Neural cell (in vitro differentiated cells): ENCODE data around the gene PSMG1. TPM values are rescaled to one million over a fixed set of nuclear protein-coding genes. Genes with fewer than 3 reads are reported as not detected.

ENCODE experiments used
- H2AFZ ChIP-seq: fragments of 200-600, 300-800 bp; sonication (generic), shearing (Covaris generic); 2 replicates; pipeline ENCODE4 v1.6.0; 2014; ENCODE audit warnings: low read depth, mild to moderate bottlenecking, antibody characterized with exemption, low read length, moderate library complexity
- H3F3A ChIP-seq: fragments of 200-600 bp; shearing (Covaris generic); 2 replicates; pipeline ENCODE4 v1.6.1; 2016; ENCODE audit warnings: mild to moderate bottlenecking, moderate library complexity, mixed read lengths, antibody characterized with exemption, low read length; ENCODE audit not compliant: insufficient read depth, poor library complexity, severe bottlenecking
- H3K27ac ChIP-seq: fragments of 200-600, 300-800 bp; sonication (generic), shearing (Covaris generic); 2 replicates; pipeline ENCODE4 v1.5.1; 2014; ENCODE audit warnings: mild to moderate bottlenecking, low read length, moderate library complexity
- H3K27me3 ChIP-seq: fragments of 300-800, 200-600 bp; sonication (generic), shearing (Covaris generic); 2 replicates; pipeline ENCODE4 v1.6.0; 2014; ENCODE audit warnings: mild to moderate bottlenecking, low read depth, low read length, moderate library complexity; ENCODE audit not compliant: insufficient read depth
- H3K36me3 ChIP-seq: fragments of 300-800, 200-600 bp; sonication (generic), shearing (Covaris generic); 2 replicates; pipeline ENCODE4 v1.5.1; 2014; ENCODE audit warnings: mild to moderate bottlenecking, antibody characterized with exemption, low read length, moderate library complexity; ENCODE audit not compliant: insufficient read depth
- H3K4me2 ChIP-seq: fragments of 300-800, 200-600 bp; sonication (generic), shearing (Covaris generic); 2 replicates; pipeline ENCODE4 v1.6.0; 2014; ENCODE audit warnings: mild to moderate bottlenecking, low read length
- H3K4me3 ChIP-seq: fragments of 300-800, 200-600 bp; sonication (generic), shearing (Covaris generic); 2 replicates; pipeline ENCODE4 v1.5.1; 2014; ENCODE audit warnings: mild to moderate bottlenecking, low read length, moderate library complexity
- H3K79me2 ChIP-seq: fragments of 200-600 bp; shearing (Covaris generic); replicated peaks from 2 replicates; pipeline ENCODE4 v1.6.0; 2014; ENCODE audit warnings: mild to moderate bottlenecking, low read length, moderate library complexity; ENCODE audit not compliant: insufficient read depth
- H3K9ac ChIP-seq: fragments of 300-800, 200-600 bp; sonication (generic), shearing (Covaris generic); 2 replicates; pipeline ENCODE4 v1.6.1; 2016; ENCODE audit warnings: mild to moderate bottlenecking, low read length, mixed read lengths
- H3K9me2 ChIP-seq: fragments of 200-600 bp; shearing (Covaris generic); 2 replicates; pipeline ENCODE4 v1.6.1; 2016; ENCODE audit warnings: mild to moderate bottlenecking, low read length, mixed read lengths; ENCODE audit not compliant: insufficient read depth
- H3K9me3 ChIP-seq: fragments of 200-600, 300-800 bp; sonication (generic), shearing (Covaris generic); 2 replicates; pipeline ENCODE4 v1.6.1; 2016; ENCODE audit warnings: mild to moderate bottlenecking, mixed run types, low read length, moderate library complexity, mixed read lengths
- H4K20me1 ChIP-seq: fragments of 200-600 bp; shearing (Covaris generic); 2 replicates; pipeline ENCODE4 v1.6.1; 2016; ENCODE audit warnings: mild to moderate bottlenecking, mixed run types; ENCODE audit not compliant: insufficient read depth
- EP300 ChIP-seq: fragments of 450-650 bp; conservative IDR thresholded peaks from 2 replicates; pipeline ENCODE4 v1.6.1; 2014; ENCODE audit warnings: antibody characterized with exemption, mild to moderate bottlenecking, moderate library complexity; ENCODE audit not compliant: poor library complexity, severe bottlenecking
- EZH2 ChIP-seq: fragments of 200-600, 300-800 bp; shearing (Covaris generic), sonication (generic); IDR thresholded peaks from 2 replicates; pipeline ENCODE4 v1.6.1; 2014; ENCODE audit warnings: antibody characterized with exemption, low read length, borderline replicate concordance, mild to moderate bottlenecking; ENCODE audit not compliant: insufficient read depth, poor library complexity, severe bottlenecking
- MXI1 ChIP-seq: fragments of 450-650 bp; conservative IDR thresholded peaks from 2 replicates; pipeline ENCODE4 v1.6.1; 2014; ENCODE audit warnings: antibody characterized with exemption, mild to moderate bottlenecking; ENCODE audit not compliant: poor library complexity, severe bottlenecking
- POLR2AphosphoS5 ChIP-seq: IDR thresholded peaks from 2 replicates; pipeline ENCODE4 v1.6.1; 2012
- RAD21 ChIP-seq: fragments of 450-650 bp; conservative IDR thresholded peaks from 2 replicates; pipeline ENCODE4 v1.6.1; 2014; ENCODE audit warnings: antibody characterized with exemption, mild to moderate bottlenecking, moderate library complexity
- REST ChIP-seq: IDR thresholded peaks from 2 replicates; pipeline ENCODE4 v1.6.1; 2012; ENCODE audit warnings: borderline replicate concordance
- SMC3 ChIP-seq: fragments of 450-650 bp; conservative IDR thresholded peaks from 2 replicates; pipeline ENCODE4 v1.6.1; 2014; ENCODE audit warnings: antibody characterized with exemption, mild to moderate bottlenecking, moderate library complexity; ENCODE audit not compliant: poor library complexity
- TAF1 ChIP-seq: IDR thresholded peaks from 2 replicates; pipeline ENCODE4 v1.6.1; 2012; ENCODE audit warnings: low read depth
- polyA plus RNA-seq: library from polyadenylated mRNA; depleted of rRNA; stranded (reverse); fragments of >200 nt; gene quantifications from 2 replicates; pipeline ENCODE4 v1.2.3, GENCODE V29; 2014
- TF ChIP-seq, protein P1 (sequence below): fragments of 450-650 bp; IDR thresholded peaks from 2 replicates; pipeline ENCODE4 v1.5.1; 2014; ENCODE audit warnings: antibody characterized with exemption, mild to moderate bottlenecking, moderate library complexity; ENCODE audit not compliant: poor library complexity, severe bottlenecking

Gene PSMG1
- polyA plus RNA-seq, 1 donor from 2014 or later: 45.2 TPM

DNA sequence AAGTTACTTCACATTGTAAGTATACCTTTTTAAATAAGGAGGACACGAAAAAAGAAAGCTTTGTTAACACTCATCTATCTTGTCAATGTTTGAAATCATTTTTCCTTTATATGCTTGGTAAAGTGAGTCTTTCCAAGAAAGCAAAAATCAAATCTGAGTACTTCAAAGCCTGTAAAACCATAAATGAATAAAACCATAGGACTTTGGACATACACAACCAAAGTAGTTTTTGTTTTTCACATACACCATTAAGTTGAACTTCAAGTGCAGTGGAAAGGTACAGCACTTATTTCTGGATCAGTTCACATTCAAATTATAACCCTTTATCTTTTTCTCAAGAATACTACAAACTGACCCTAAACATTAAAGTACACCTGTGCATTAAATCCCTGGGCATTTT lies 10.1 kb upstream of the PSMG1 start:
- Histone ChIP-seq H2AFZ (no peak overlapping the region), H3K27ac (no peak overlapping the region), H3K27me3 (no peaks in the 10 kb centered on the region), H3K4me3 (no peak overlapping the region), H3K9me2 (no peaks in the 10 kb centered on the region), H3K9me3 (no peaks in the 10 kb centered on the region), H3K9ac (no peak overlapping the region), H3F3A (no peaks in the 10 kb centered on the region), H3K36me3 (peaks cover 3% of the 10 kb centered on the region), H4K20me1 (no peaks in the 10 kb centered on the region), H3K4me2 (no peak overlapping the region), H3K79me2 (no peaks in the 10 kb centered on the region)
- TF ChIP-seq REST (no peak), TAF1 (no peak), POLR2AphosphoS5 (no peak), EZH2 (no peak), MXI1 (no peak), RAD21 (no peak), EP300 (no peak), SMC3 (no peak)
- TF ChIP-seq, protein P1, sequence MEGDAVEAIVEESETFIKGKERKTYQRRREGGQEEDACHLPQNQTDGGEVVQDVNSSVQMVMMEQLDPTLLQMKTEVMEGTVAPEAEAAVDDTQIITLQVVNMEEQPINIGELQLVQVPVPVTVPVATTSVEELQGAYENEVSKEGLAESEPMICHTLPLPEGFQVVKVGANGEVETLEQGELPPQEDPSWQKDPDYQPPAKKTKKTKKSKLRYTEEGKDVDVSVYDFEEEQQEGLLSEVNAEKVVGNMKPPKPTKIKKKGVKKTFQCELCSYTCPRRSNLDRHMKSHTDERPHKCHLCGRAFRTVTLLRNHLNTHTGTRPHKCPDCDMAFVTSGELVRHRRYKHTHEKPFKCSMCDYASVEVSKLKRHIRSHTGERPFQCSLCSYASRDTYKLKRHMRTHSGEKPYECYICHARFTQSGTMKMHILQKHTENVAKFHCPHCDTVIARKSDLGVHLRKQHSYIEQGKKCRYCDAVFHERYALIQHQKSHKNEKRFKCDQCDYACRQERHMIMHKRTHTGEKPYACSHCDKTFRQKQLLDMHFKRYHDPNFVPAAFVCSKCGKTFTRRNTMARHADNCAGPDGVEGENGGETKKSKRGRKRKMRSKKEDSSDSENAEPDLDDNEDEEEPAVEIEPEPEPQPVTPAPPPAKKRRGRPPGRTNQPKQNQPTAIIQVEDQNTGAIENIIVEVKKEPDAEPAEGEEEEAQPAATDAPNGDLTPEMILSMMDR: no peak

DNA sequence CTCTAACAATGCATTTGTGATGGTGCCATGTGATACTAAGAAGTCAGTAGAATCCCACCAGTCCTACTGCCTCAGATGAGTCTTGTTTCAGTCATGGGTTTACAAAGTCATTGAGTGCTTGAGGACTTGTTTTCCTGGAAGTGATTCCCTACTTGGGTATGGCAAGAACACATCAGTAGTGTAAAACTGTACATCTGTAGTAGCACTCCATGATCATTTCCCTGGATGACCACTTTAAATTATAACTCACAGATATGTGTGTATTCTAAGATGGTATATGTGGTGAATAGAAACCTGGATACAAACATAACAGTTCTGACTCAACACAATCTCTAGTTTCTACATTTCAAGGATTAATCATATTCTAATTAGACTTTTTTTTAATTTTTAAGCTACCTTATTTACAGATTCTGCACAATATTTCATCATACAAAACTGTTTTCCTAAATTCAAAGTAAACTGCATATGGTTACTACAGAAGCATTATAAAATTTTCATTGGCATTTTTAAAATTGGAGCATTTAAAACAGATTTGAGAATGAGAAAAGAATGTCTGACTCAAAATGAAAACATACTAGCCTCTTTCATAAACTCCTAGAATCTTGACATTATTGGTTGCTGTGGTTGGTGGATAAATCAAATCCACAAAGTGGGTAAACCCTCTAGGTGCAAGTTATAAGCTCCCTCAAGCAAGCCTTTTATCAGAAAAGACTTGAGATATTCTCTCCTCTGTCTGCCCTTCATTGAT lies 6.8 kb upstream of the PSMG1 start:
- no peak for TF ChIP-seq REST
- TF ChIP-seq MXI1: no peak
- TF ChIP-seq, protein P1: no peak
- no peak for TF ChIP-seq EP300
- TF ChIP-seq EZH2: no peak
- TF ChIP-seq RAD21: no peak
- TF ChIP-seq TAF1: no peak

More for the DNA sequence above, 6.8 kb upstream of the PSMG1 start:
- H3K27ac ChIP-seq: no peak overlapping the region
- no peaks in the 10 kb centered on the region for H3K9me2 ChIP-seq
- no peaks in the 10 kb centered on the region for H3K36me3 ChIP-seq
- H4K20me1 ChIP-seq: no peaks in the 10 kb centered on the region
- no peak overlapping the region for H3K9ac ChIP-seq
- no peaks in the 10 kb centered on the region for H3K27me3 ChIP-seq
- no peak overlapping the region for H3K4me3 ChIP-seq
- no peaks in the 10 kb centered on the region for H3K9me3 ChIP-seq
- H2AFZ ChIP-seq: no peak overlapping the region
- no peaks in the 10 kb centered on the region for H3F3A ChIP-seq
- no peak overlapping the region for H3K4me2 ChIP-seq
- H3K79me2 ChIP-seq: no peaks in the 10 kb centered on the region
